CD14-positive monocyte (primary cell): Measurements from ENCODE around the gene ACKR3. TPM values are rescaled to one million over a fixed set of nuclear protein-coding genes. Genes with fewer than 3 reads are reported as not detected.

Experiments used
- DNase-seq, 3 donors: peaks; one replicate each; pipeline ENCODE4 v3.0.0-alpha.2; 2011 to 2022
- H2AFZ ChIP-seq: 2 replicates; pipeline ENCODE4 v1.6.0; 2012; ENCODE audit warnings: mild to moderate bottlenecking, low read depth, low read length, inconsistent platforms; ENCODE audit not compliant: insufficient read depth, poor library complexity, severe bottlenecking
- H3K27ac ChIP-seq, 2 donors: 1 replicate in 1 of 2; 2 replicates in 1 of 2; pipeline ENCODE4 v1.5.1; 2012 to 2013; ENCODE audit warnings: low read length in 2 of 2, control low read depth in 1 of 2, inconsistent platforms in 1 of 2, low read depth in 1 of 2, mild to moderate bottlenecking in 1 of 2
- H3K27me3 ChIP-seq, 2 donors: one replicate each; pipeline versions ENCODE4 v1.6.0 to v1.6.1; 2011 to 2013; ENCODE audit warnings: low read length in 2 of 2; ENCODE audit not compliant: control insufficient read depth in 2 of 2, insufficient read depth in 2 of 2
- H3K36me3 ChIP-seq, 2 donors: replicated peaks in 1 of 2; 1 replicate in 1 of 2; 2 replicates in 1 of 2; pipeline versions ENCODE4 v1.5.1 to v1.6.1; 2012 to 2013; ENCODE audit warnings: low read length in 2 of 2, control low read depth in 1 of 2, inconsistent platforms in 1 of 2, mild to moderate bottlenecking in 1 of 2; ENCODE audit not compliant: insufficient read depth in 2 of 2, control insufficient read depth in 1 of 2
- H3K4me1 ChIP-seq, 2 donors: 1 replicate in 1 of 2; 2 replicates in 1 of 2; pipeline versions ENCODE4 v1.5.1 to v1.6.1; 2012 to 2013; ENCODE audit warnings: low read length in 2 of 2, control low read depth in 1 of 2, inconsistent platforms in 1 of 2, mild to moderate bottlenecking in 1 of 2, moderate library complexity in 1 of 2; ENCODE audit not compliant: insufficient read depth in 2 of 2, control insufficient read depth in 1 of 2
- H3K4me2 ChIP-seq: replicated peaks from 2 replicates; pipeline ENCODE3; 2012; ENCODE audit warnings: low read length, moderate library complexity, mild to moderate bottlenecking; ENCODE audit not compliant: poor library complexity, severe bottlenecking; ENCODE audit errors: extremely low read depth
- H3K4me3 ChIP-seq, 3 experiments: fragments of 200-600 bp in 1 of 3; sonication (generic) in 1 of 3; replicated peaks in 1 of 3; 1 replicate in 2 of 3; 2 replicates in 1 of 3; pipeline ENCODE4 v1.5.1; 2011 to 2013; ENCODE audit warnings: low read length in 3 of 3, mild to moderate bottlenecking in 3 of 3, control low read depth in 2 of 3, low read depth in 2 of 3, inconsistent platforms in 1 of 3, moderate library complexity in 1 of 3
- H3K79me2 ChIP-seq: 2 replicates; pipeline ENCODE4 v1.6.0; 2012; ENCODE audit warnings: mild to moderate bottlenecking, control low read depth, inconsistent platforms, low read length, moderate library complexity; ENCODE audit not compliant: insufficient read depth
- H3K9ac ChIP-seq: 2 replicates; pipeline ENCODE4 v1.6.0; 2017; ENCODE audit warnings: low read length, mild to moderate bottlenecking; ENCODE audit not compliant: insufficient read depth, poor library complexity, severe bottlenecking
- H3K9me3 ChIP-seq, 2 donors: replicated peaks in 1 of 2; 1 replicate in 1 of 2; 2 replicates in 1 of 2; pipeline versions ENCODE4 v1.5.1 to v1.6.1; 2012 to 2013; ENCODE audit warnings: low read length in 2 of 2, control low read depth in 1 of 2; ENCODE audit not compliant: control insufficient read depth in 1 of 2, insufficient read depth in 1 of 2
- H4K20me1 ChIP-seq: 2 replicates; pipeline ENCODE4 v1.6.0; 2012; ENCODE audit warnings: mild to moderate bottlenecking, low read length, control low read depth, moderate library complexity; ENCODE audit not compliant: insufficient read depth
- H3K27ac Mint-ChIP-seq, 7 donors: one replicate each; pipeline ENCODE4 v1.8.0; 2020; ENCODE audit warnings: mild to moderate bottlenecking in 7 of 7, mixed read lengths in 7 of 7, moderate library complexity in 6 of 7, inconsistent platforms in 2 of 7
- H3K27me3 Mint-ChIP-seq, 3 donors: one replicate each; pipeline ENCODE4 v1.8.0; 2021 to 2022; ENCODE audit warnings: low read depth in 3 of 3, mild to moderate bottlenecking in 3 of 3, mixed read lengths in 3 of 3, moderate library complexity in 3 of 3, inconsistent platforms in 1 of 3
- H3K36me3 Mint-ChIP-seq, 2 donors: one replicate each; pipeline ENCODE4 v1.8.0; 2020; ENCODE audit warnings: mixed read lengths in 2 of 2, inconsistent platforms in 1 of 2, mild to moderate bottlenecking in 1 of 2
- H3K4me1 Mint-ChIP-seq: one replicate; pipeline ENCODE4 v1.8.0; 2020; ENCODE audit warnings: mild to moderate bottlenecking, mixed read lengths
- H3K4me3 Mint-ChIP-seq, 2 donors: one replicate each; pipeline ENCODE4 v1.8.0; 2020; ENCODE audit warnings: mild to moderate bottlenecking in 2 of 2, mixed read lengths in 2 of 2, moderate library complexity in 1 of 2
- H3K9me3 Mint-ChIP-seq, 7 donors: one replicate each; pipeline ENCODE4 v1.8.0; 2020 to 2022; ENCODE audit warnings: mixed read lengths in 7 of 7, mild to moderate bottlenecking in 6 of 7, moderate library complexity in 6 of 7, inconsistent platforms in 2 of 7
- CTCF ChIP-seq: fragments of 200-600 bp; IDR thresholded peaks from one replicate; pipeline ENCODE4 v1.8.0; 2022; ENCODE audit warnings: antibody characterized with exemption, mild to moderate bottlenecking
- WGBS: methylation state at CpG from one replicate; pipeline ENCODE4 v1.1.5; 2013; ENCODE audit warnings: missing lambda C conversion rate; ENCODE audit not compliant: insufficient coverage; 5-methylcytosine and 5-hydroxymethylcytosine counted together
- intact Hi-C, 2 donors: fragments of 100-400 bp; cut with micrococcal nuclease; formaldehyde crosslinking; loops; one replicate each; pipeline versions ENCODE4 v1.15.0 to v1.15.1; 2023
- polyA plus RNA-seq, 3 donors: library from polyadenylated mRNA; depleted of rRNA in 1 of 3; unstranded in 2 of 3; stranded (reverse) in 1 of 3; fragments of 300-500 nt in 2 of 3; fragments of >200 nt in 1 of 3; fragmentation: Illumina TruSeq in 2 of 3; gene quantifications; 1 replicate in 2 of 3; 2 replicates in 1 of 3; pipeline ENCODE4 v1.2.3, GENCODE V29; 2012 to 2021

Gene ACKR3
- polyA plus RNA-seq, 3 donors = 0.41 to 13.3 (median 0.79) TPM

GRCh38 chr2:236600158-236600557 is 30.5 kb downstream of the ACKR3 start:
- intact Hi-C loops = no loop called here
- peaks cover 5% of the 10 kb centered on the region for H3K4me1 Mint-ChIP-seq
- Histone ChIP-seq H3K4me1 (peaks cover 6 to 8% of the 10 kb centered on the region in 2 donors), H3K27me3 (peaks cover 0 to 8% of the 10 kb centered on the region in 2 donors), H2AFZ (no peak overlapping the region), H3K36me3 (no peaks in the 10 kb centered on the region), H3K79me2 (no peaks in the 10 kb centered on the region), H3K4me2 (no peak overlapping the region), H3K4me3 (no peak overlapping the region), H3K27ac (no peak overlapping the region), H4K20me1 (no peaks in the 10 kb centered on the region), H3K9ac (no peak overlapping the region), H3K9me3 (no peaks in the 10 kb centered on the region)
- peaks cover 4 to 26% (median 20%) of the 10 kb centered on the region in 3 donors for H3K27me3 Mint-ChIP-seq
- TF ChIP-seq CTCF = no peak
- no peaks in the 10 kb centered on the region for H3K36me3 Mint-ChIP-seq
- no peak overlapping the region for H3K27ac Mint-ChIP-seq
- no peak for DNase-seq
- H3K4me3 Mint-ChIP-seq = no peak overlapping the region
- no CpG with 5 or more reads among the region's 7 CpGs for WGBS
- peaks cover 0 to 4% (median 0%) of the 10 kb centered on the region in 7 donors for H3K9me3 Mint-ChIP-seq

GRCh38 chr2:236600892-236601291 is 31.3 kb downstream of the ACKR3 start:
- Histone ChIP-seq H3K9ac (no peak overlapping the region), H3K4me2 (no peak overlapping the region), H2AFZ (no peak overlapping the region), H3K36me3 (no peaks in the 10 kb centered on the region), H3K27me3 (peaks cover 0 to 10% of the 10 kb centered on the region in 2 donors), H3K4me1 (peaks cover 6 to 9% of the 10 kb centered on the region in 2 donors), H3K79me2 (no peaks in the 10 kb centered on the region), H3K27ac (no peak overlapping the region), H4K20me1 (no peaks in the 10 kb centered on the region), H3K4me3 (no peak overlapping the region), H3K9me3 (no peaks in the 10 kb centered on the region)
- no peak overlapping the region for H3K27ac Mint-ChIP-seq
- no peak for TF ChIP-seq CTCF
- H3K9me3 Mint-ChIP-seq = peaks cover 0 to 4% (median 0%) of the 10 kb centered on the region in 7 donors
- no peaks in the 10 kb centered on the region for H3K36me3 Mint-ChIP-seq
- no peak overlapping the region for H3K4me3 Mint-ChIP-seq
- H3K4me1 Mint-ChIP-seq = peaks cover 9% of the 10 kb centered on the region
- WGBS = 100% methylated on average over 1 of the region's 9 CpGs
- no peak for DNase-seq
- peaks cover 8 to 31% (median 24%) of the 10 kb centered on the region in 3 donors for H3K27me3 Mint-ChIP-seq
- intact Hi-C loops = no loop called here
